H1 (cell line): ENCODE data around the gene IGFBP4. TPM values are rescaled to one million over a fixed set of nuclear protein-coding genes. Genes with fewer than 3 reads are reported as not detected.

ENCODE experiments used
- JUN ChIP-seq: IDR thresholded peaks from 2 replicates; pipeline ENCODE4 v1.6.1; 2011; ENCODE audit warnings: low read depth, mild to moderate bottlenecking, improper control_type of control experiment, low read length
- RNF2 ChIP-seq: fragments of 200-900, 300-1000 bp; sonication (generic); IDR thresholded peaks from 2 replicates; pipeline ENCODE4 v1.7.1; 2016; ENCODE audit warnings: borderline replicate concordance, low read depth, mild to moderate bottlenecking, antibody characterized with exemption, low read length; ENCODE audit not compliant: poor library complexity, severe bottlenecking; ENCODE audit errors: missing control alignments
- polyA plus RNA-seq, 7 experiments: library from polyadenylated mRNA; depleted of rRNA in 3 of 7; stranded (reverse) in 5 of 7; unstranded in 2 of 7; fragments of >200 nt in 5 of 7; fragments of 200-250 nt in 2 of 7; gene quantifications; 1 replicate in 5 of 7; 2 replicates in 1 of 7; 4 replicates in 1 of 7; pipeline versions ENCODE4 v1.2.1 to v1.2.3, GENCODE V29; 2011 to 2013; ENCODE audit warnings: missing spikeins in 2 of 7, mixed read lengths in 2 of 7
- total RNA-seq: library from RNA; stranded (reverse); fragmentation: NEBNext Ultra II Directional; extraction: Animal tissue kit (Norgen Biotek cat#: 25700); gene quantifications from 2 replicates; pipeline ENCODE4 v1.2.1, GENCODE V29; 2021

The IGFBP4 gene
- total and polyA plus RNA-seq, 2 of the 8 experiments (the other 6 are each of a cell fraction or from before 2014, with no cell fraction given): 85.5 to 105 TPM

GRCh38 chr17:40482722-40483121 is 39.5 kb downstream of the IGFBP4 start (continued):
- TF ChIP-seq RNF2: no peak
- no peak for TF ChIP-seq JUN
